Measurements from ENCODE around the gene STAG2.

- no peak for TF ChIP-seq ZFX (IDR thresholded peaks at IDR 0.05)
- no peak for TF ChIP-seq CTCF (conservative IDR thresholded peaks at IDR 0.05)
Measured at GRCh38 chrX:123986377-123986776, 24.9 kb downstream of the STAG2 start.
